AG10803 (cell line): Measurements from ENCODE around the gene FKBP2.

Experiments
- DNase-seq: peaks from one replicate; pipeline ENCODE4 v3.0.0; 2010; ENCODE audit warnings: low read depth
- H3K4me3 ChIP-seq: 2 replicates; pipeline ENCODE4 v1.5.1; 2011; ENCODE audit warnings: mild to moderate bottlenecking, low read length, control low read depth
- TF ChIP-seq, protein P1 (sequence below): conservative IDR thresholded peaks from 2 replicates; pipeline ENCODE4 v1.5.1; 2011; ENCODE audit warnings: mild to moderate bottlenecking, low read length, control low read depth, inconsistent platforms

FKBP2 gene

DNA sequence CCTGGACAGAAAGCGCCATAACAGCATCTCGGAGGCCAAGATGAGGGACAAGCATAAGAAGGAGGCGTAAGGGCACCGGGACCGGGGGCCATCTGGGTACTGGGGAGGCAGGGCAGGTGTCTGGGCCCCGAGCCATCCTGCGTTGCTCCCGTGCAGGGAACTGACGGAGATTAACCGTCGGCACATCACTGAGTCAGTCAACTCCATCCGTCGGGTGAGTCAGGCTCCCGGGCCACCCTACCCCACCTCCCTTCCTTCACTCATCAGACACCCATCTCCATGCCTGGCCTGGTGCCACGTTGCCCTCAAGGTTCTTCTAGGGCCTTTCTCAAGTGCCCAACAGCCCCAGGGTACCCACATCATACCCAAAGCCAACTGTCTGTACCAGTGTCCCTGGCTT is 25.4 kb downstream of the FKBP2 start:
- TF ChIP-seq, protein P1, sequence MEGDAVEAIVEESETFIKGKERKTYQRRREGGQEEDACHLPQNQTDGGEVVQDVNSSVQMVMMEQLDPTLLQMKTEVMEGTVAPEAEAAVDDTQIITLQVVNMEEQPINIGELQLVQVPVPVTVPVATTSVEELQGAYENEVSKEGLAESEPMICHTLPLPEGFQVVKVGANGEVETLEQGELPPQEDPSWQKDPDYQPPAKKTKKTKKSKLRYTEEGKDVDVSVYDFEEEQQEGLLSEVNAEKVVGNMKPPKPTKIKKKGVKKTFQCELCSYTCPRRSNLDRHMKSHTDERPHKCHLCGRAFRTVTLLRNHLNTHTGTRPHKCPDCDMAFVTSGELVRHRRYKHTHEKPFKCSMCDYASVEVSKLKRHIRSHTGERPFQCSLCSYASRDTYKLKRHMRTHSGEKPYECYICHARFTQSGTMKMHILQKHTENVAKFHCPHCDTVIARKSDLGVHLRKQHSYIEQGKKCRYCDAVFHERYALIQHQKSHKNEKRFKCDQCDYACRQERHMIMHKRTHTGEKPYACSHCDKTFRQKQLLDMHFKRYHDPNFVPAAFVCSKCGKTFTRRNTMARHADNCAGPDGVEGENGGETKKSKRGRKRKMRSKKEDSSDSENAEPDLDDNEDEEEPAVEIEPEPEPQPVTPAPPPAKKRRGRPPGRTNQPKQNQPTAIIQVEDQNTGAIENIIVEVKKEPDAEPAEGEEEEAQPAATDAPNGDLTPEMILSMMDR: no peak
- DNase-seq: no peak
- H3K4me3 ChIP-seq: no peak overlapping the region

DNA sequence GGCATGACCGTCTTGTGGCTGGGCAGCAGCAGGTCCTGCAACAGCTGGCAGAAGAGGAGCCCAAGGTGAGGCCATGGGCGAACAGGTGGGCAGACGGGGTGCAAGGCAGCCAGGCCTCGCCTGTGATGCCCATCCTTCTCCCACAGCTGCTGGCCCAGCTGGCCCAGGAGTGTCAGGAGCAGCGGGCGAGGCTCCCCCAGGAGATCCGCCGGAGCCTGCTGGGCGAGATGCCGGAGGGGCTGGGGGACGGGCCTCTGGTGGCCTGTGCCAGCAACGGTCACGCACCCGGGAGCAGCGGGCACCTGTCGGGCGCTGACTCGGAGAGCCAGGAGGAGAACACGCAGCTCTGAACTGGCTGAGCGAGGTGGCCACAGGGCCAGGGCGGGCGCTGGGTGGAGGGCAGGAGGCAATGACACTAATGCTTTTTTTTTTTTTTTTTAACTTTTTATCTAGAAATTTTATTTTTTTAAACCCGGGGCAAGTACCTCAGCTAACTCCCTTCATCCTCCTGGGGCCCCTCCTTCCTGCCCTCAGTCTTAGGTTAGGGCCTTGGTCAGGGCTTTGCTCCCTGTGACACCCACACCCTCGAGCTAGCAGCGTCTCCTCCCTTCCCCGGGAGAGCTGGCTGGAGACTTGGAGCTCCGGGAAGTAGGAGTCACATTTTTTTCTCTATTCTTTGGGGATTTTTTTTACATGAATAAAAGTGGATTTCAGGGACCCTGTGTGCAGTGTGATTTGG is 26.5 kb downstream of the FKBP2 start:
- no peak overlapping the region for H3K4me3 ChIP-seq
- DNase-seq: no peak
- TF ChIP-seq, protein P1: no peak

DNA sequence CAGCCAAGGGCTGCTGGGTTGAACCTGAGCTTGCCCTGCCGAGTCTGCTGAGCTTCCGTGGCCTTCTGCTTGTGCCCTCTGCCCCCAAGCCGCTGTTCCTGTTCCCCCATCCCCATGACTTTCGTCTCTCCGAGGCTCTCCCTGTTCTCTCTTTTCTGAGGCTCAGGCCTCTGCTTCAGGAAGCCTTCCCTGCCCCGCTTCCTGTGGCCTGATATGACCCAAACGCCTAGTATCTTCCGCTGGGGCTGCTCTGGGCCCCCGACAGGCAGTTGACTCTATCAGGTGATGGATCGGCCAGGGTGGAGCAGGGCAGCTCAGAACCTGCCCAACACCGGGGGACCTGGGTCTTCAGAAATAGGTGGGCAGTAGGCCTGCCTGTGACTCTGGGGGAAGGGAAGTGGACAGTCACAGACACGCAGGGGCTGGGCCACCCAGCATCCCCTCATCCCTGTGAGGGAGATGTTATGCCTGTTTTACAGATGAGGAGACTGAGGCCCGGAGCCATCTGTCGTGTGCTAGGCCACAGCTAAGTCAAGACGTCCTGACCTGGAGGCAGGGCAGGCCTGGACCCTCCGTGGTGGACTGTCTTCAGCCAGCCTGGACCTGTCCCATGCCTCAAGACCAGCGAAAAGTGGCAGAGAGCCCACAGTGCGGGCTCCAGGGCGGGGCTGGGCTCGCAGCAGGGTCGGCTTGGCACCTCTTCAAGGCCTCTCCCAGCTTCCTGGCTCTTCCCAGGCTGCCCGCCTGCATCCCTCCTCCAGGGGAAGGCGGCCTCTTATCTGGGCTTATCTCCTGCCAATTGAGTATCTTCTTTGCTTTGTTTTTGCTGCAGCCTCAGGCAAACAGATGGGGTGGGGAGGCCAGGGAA is 27.4 kb downstream of the FKBP2 start:
- TF ChIP-seq, protein P1: no peak
- peak; percentile 47 for DNase-seq
- H3K4me3 ChIP-seq: peak overlapping the region; percentile 71

DNA sequence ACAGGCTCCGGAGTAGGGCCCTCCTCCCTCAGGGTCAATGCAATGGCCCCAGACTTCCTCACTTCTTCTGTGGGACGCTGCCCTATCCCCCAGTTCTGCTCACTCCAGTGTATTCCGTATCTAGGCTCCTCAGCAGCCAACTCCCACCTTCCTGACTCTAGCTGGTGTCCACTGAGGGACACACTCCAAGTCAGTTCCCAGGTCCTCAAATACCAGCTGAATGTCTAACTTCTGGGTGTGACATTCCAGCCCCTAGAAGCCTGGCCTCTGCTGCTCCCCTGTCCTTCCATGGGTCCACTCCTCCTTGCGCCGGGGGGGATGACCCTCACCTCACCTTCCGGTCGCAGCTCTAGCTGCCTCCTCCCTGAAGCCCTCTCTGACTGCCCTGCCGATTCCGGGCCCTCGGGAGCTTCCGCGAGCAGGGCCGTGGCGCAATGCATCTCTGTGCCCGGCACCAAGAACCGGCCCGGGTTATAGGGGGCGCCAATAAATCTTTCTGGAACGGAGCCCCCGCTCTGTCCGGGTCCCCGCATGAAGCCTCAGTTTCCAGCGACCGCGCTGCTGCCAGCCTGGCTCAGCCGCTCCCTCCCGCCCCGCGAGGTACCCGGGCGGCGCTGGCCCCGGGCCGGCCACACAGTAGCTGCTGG is 28.1 kb downstream of the FKBP2 start:
- H3K4me3 ChIP-seq: peak overlapping the region; percentile 71
- peak; percentile 51 for DNase-seq
- TF ChIP-seq, protein P1: no peak

DNA sequence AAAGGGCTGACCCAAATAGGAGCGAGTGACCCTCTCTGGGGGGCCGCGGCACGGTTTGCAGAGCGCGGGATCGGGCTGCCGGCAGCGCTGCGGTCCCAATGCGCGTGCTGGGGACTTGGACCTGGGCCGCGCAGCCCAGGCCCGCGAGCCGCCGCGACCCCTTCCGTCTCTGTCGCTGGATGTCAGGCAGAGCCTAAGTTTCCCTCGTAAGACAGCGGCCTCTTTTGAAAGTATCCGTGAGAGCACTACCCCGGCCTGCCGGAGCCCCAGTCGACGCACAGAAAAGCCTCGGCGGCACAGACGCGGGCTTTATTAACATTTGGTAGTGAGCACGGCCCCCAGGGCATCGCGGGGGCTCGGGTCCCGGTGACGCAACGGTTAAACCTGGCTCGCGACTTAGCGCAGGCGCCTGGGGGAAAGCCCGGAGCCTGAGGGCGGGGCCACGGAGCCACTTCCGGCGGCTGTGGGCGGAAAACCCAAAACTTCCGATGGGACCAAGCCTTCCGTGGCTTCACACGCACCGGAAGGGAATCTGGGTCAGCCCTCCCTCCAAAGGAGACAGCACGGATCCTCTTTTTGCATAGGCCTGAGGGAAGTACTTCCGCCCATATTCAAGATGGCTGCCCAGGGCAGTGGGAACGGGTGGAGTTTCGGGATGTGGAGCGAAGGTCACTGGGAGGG is 28.8 kb downstream of the FKBP2 start:
- TF ChIP-seq, protein P1: no peak
- DNase-seq: peak; percentile 100

DNA sequence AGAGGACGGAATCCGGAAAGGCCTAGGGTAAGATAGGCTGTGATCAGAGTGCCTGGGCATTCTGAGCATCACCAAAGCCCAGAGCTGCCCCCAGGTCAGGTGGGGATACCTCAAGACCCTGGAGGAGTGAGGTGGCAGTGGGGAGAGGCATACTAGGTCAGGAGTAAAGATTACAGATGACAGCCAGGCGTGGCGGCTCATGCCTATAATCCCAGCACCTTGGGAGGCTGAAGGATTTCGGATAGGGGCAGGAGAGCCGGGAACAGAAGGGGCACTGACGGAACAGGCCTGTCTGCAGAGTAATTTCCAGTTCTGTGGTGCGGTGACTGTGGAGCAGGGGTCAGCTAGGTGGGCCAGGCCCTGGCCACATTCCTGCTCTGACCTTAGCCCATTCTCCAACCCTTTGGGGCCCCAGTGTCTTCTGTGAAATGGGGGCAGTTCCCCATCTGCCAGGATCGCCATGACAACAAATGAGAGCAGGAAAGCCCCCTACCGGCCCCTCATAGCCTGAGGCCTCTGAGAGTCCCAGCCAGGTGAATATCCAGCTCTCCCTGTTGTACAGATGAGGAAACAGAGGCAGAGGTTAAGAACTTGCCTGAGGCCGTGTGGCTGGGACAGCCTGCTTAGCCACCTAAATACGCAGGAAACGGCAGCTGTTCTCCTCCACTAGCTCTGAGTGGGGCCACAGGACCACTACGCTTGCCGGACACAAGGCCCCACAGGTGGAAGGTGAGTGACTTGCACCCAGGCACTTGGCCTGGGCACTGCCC is 34.3 kb downstream of the FKBP2 start:
- TF ChIP-seq, protein P1: no peak
- DNase-seq: no peak
- no peak overlapping the region for H3K4me3 ChIP-seq

More for the DNA sequence above, 28.8 kb downstream of the FKBP2 start:
- peak overlapping the region; percentile 80 for H3K4me3 ChIP-seq
